TTC549 (cell line): ENCODE measurements around the gene TANGO2.

Source experiments
- FAIRE-seq: peaks from 2 replicates; lab custom pipeline; 2012; peaks lifted over from hg19 to GRCh38; lab: Jason Lieb, UNC

TANGO2 gene

GRCh38 chr22:20044495-20045151 is 23.7 kb downstream of the TANGO2 start:
- FAIRE-seq = no peak

- FAIRE-seq = no peak
Measured at GRCh38 chr22:20046730-20047129, 25.8 kb downstream of the TANGO2 start.

- no peak for FAIRE-seq
Measured at GRCh38 chr22:20051927-20052308, 31.0 kb downstream of the TANGO2 start.

- no peak for FAIRE-seq
Measured at GRCh38 chr22:20052309-20053259, 31.7 kb downstream of the TANGO2 start.

GRCh38 chr22:20053407-20054033 is 32.6 kb downstream of the TANGO2 start:
- FAIRE-seq = no peak

- FAIRE-seq = no peak
Measured at GRCh38 chr22:20054034-20054427, 33.1 kb downstream of the TANGO2 start.

- no peak for FAIRE-seq
Measured at GRCh38 chr22:20054485-20054884, 33.6 kb downstream of the TANGO2 start.

GRCh38 chr22:20055144-20055543 is 34.2 kb downstream of the TANGO2 start:
- FAIRE-seq = no peak

GRCh38 chr22:20055654-20056053 is 34.7 kb downstream of the TANGO2 start:
- no peak for FAIRE-seq

- FAIRE-seq = no peak
Measured at GRCh38 chr22:20056161-20056560, 35.3 kb downstream of the TANGO2 start.

GRCh38 chr22:20056696-20057386 is 35.9 kb downstream of the TANGO2 start:
- no peak for FAIRE-seq

GRCh38 chr22:20057596-20058268 is 36.8 kb downstream of the TANGO2 start:
- no peak for FAIRE-seq

GRCh38 chr22:20058989-20059770 is 38.3 kb downstream of the TANGO2 start:
- FAIRE-seq = no peak

- FAIRE-seq = no peak
Measured at GRCh38 chr22:20060700-20061480, 40.0 kb downstream of the TANGO2 start.

- no peak for FAIRE-seq
Measured at GRCh38 chr22:20061481-20061861, 40.6 kb downstream of the TANGO2 start.

GRCh38 chr22:20062043-20062765 is 41.3 kb downstream of the TANGO2 start:
- FAIRE-seq = no peak

- FAIRE-seq = no peak
Measured at GRCh38 chr22:20062766-20063083, 41.8 kb downstream of the TANGO2 start.

- no peak for FAIRE-seq
Measured at GRCh38 chr22:20063271-20064139, 42.6 kb downstream of the TANGO2 start.

- no peak for FAIRE-seq
Measured at GRCh38 chr22:20064140-20064480, 43.2 kb downstream of the TANGO2 start.
